H9 (cell line): ENCODE measurements around the gene SOCS4. TPM values are rescaled to one million over a fixed set of nuclear protein-coding genes. Genes with fewer than 3 reads are reported as not detected.

Source experiments
- DNase-seq: peaks from one replicate; pipeline ENCODE4 v3.0.0-alpha.2; 2017
- H2AFZ ChIP-seq: one replicate; pipeline ENCODE4 v1.6.1; 2013; ENCODE audit warnings: mild to moderate bottlenecking, low read length, control low read depth, moderate library complexity
- H2AK5ac ChIP-seq: 2 replicates; pipeline ENCODE4 v1.6.1; 2013; ENCODE audit warnings: low read length, control low read depth, mixed read lengths; ENCODE audit not compliant: insufficient read length
- H2BK120ac ChIP-seq: one replicate; pipeline ENCODE4 v1.6.1; 2013; ENCODE audit warnings: low read depth, mild to moderate bottlenecking, low read length, control low read depth, inconsistent platforms; ENCODE audit not compliant: poor library complexity, severe bottlenecking
- H2BK12ac ChIP-seq: 2 replicates; pipeline ENCODE4 v1.6.1; 2013; ENCODE audit warnings: low read length, control low read depth, mixed read lengths, low read depth; ENCODE audit not compliant: insufficient read length
- H2BK15ac ChIP-seq: 2 replicates; pipeline ENCODE4 v1.6.1; 2013; ENCODE audit warnings: low read depth, low read length, control low read depth
- H2BK20ac ChIP-seq: one replicate; pipeline ENCODE4 v1.6.1; 2013; ENCODE audit warnings: low read depth, mild to moderate bottlenecking, low read length, control low read depth, inconsistent platforms; ENCODE audit not compliant: poor library complexity, severe bottlenecking
- H2BK5ac ChIP-seq: 2 replicates; pipeline ENCODE4 v1.6.1; 2013; ENCODE audit warnings: low read length, control low read depth, mixed read lengths; ENCODE audit not compliant: insufficient read length
- H3K14ac ChIP-seq: 2 replicates; pipeline ENCODE4 v1.6.1; 2013; ENCODE audit warnings: low read length, control low read depth; ENCODE audit not compliant: insufficient read depth
- H3K18ac ChIP-seq: 2 replicates; pipeline ENCODE4 v1.6.1; 2013; ENCODE audit warnings: low read depth, mild to moderate bottlenecking, mixed read lengths, low read length, control low read depth; ENCODE audit not compliant: insufficient read length
- H3K23ac ChIP-seq: 2 replicates; pipeline ENCODE4 v1.6.1; 2013; ENCODE audit warnings: low read length, control low read depth, mixed read lengths, low read depth; ENCODE audit not compliant: insufficient read length
- H3K23me2 ChIP-seq: 2 replicates; pipeline ENCODE4 v1.6.1; 2013; ENCODE audit warnings: low read depth, mild to moderate bottlenecking, mixed read lengths, low read length, control low read depth; ENCODE audit not compliant: insufficient read length, poor library complexity, severe bottlenecking
- H3K27ac ChIP-seq: 2 replicates; pipeline ENCODE4 v1.5.1; 2013; ENCODE audit warnings: low read length, control low read depth, mixed read lengths, low read depth; ENCODE audit not compliant: insufficient read length
- H3K27me3 ChIP-seq: 2 replicates; pipeline ENCODE4 v1.6.1; 2013; ENCODE audit warnings: low read length, control low read depth, inconsistent platforms; ENCODE audit not compliant: insufficient read depth
- H3K4ac ChIP-seq: 2 replicates; pipeline ENCODE4 v1.6.1; 2013; ENCODE audit warnings: low read depth, mild to moderate bottlenecking, control low read depth, inconsistent platforms, low read length, moderate library complexity
- H3K4me1 ChIP-seq: 2 replicates; pipeline ENCODE4 v1.6.1; 2013; ENCODE audit warnings: low read length, control low read depth, inconsistent platforms; ENCODE audit not compliant: insufficient read depth
- H3K4me2 ChIP-seq: 2 replicates; pipeline ENCODE4 v1.6.1; 2013; ENCODE audit warnings: low read length, control low read depth, mixed read lengths; ENCODE audit not compliant: insufficient read length, insufficient read depth
- H3K56ac ChIP-seq: 2 replicates; pipeline ENCODE4 v1.6.1; 2013; ENCODE audit warnings: low read depth, mild to moderate bottlenecking, mixed read lengths, low read length, control low read depth; ENCODE audit not compliant: insufficient read length
- H3K79me1 ChIP-seq: 2 replicates; pipeline ENCODE4 v1.6.1; 2013; ENCODE audit warnings: low read depth, mild to moderate bottlenecking, moderate library complexity, low read length, control low read depth, inconsistent platforms; ENCODE audit not compliant: insufficient read depth, poor library complexity, severe bottlenecking
- H3K79me2 ChIP-seq: 2 replicates; pipeline ENCODE4 v1.6.1; 2013; ENCODE audit warnings: low read length, control low read depth, inconsistent platforms; ENCODE audit not compliant: insufficient read depth
- H3K9ac ChIP-seq: 2 replicates; pipeline ENCODE4 v1.6.1; 2013; ENCODE audit warnings: low read length, control low read depth, mixed read lengths; ENCODE audit not compliant: insufficient read length; ENCODE audit errors: extremely low read depth
- H3K9me3 ChIP-seq: one replicate; pipeline ENCODE4 v1.6.1; 2013; ENCODE audit warnings: low read depth, low read length, inconsistent platforms; ENCODE audit not compliant: control insufficient read depth
- H3T11ph ChIP-seq: one replicate; pipeline ENCODE4 v1.6.1; 2013; ENCODE audit warnings: mild to moderate bottlenecking, low read length, control low read depth, inconsistent platforms
- H4K20me1 ChIP-seq: one replicate; pipeline ENCODE4 v1.6.1; 2013; ENCODE audit not compliant: control insufficient read depth, insufficient read length, insufficient read depth
- H4K5ac ChIP-seq: 2 replicates; pipeline ENCODE4 v1.6.1; 2013; ENCODE audit warnings: low read depth, mild to moderate bottlenecking, mixed read lengths, low read length, control low read depth; ENCODE audit not compliant: insufficient read length
- H4K8ac ChIP-seq: replicated peaks from 2 replicates; pipeline ENCODE4 v1.6.1; 2013; ENCODE audit warnings: low read length, control low read depth, mixed read lengths, low read depth; ENCODE audit not compliant: insufficient read length
- H4K91ac ChIP-seq: 2 replicates; pipeline ENCODE4 v1.6.1; 2013; ENCODE audit warnings: low read depth, mild to moderate bottlenecking, moderate library complexity, mixed read lengths, low read length, control low read depth; ENCODE audit not compliant: insufficient read length
- H3K27ac Mint-ChIP-seq, 3 experiments: 2 replicates in 2 of 3; 3 replicates in 1 of 3; pipeline ENCODE4 v1.8.0; 2020 to 2021; ENCODE audit warnings: mixed read lengths in 3 of 3, mild to moderate bottlenecking in 1 of 3, moderate library complexity in 1 of 3
- H3K27me3 Mint-ChIP-seq: 2 replicates; pipeline ENCODE4 v1.8.0; 2021; ENCODE audit warnings: low read depth, mild to moderate bottlenecking, moderate library complexity, mixed read lengths
- H3K36me3 Mint-ChIP-seq, 3 experiments: 2 replicates in 2 of 3; 3 replicates in 1 of 3; pipeline ENCODE4 v1.8.0; 2020 to 2021; ENCODE audit warnings: low read depth in 3 of 3, mixed read lengths in 3 of 3; ENCODE audit not compliant: insufficient read depth in 1 of 3
- H3K4me1 Mint-ChIP-seq, 2 experiments: 2 replicates each; pipeline ENCODE4 v1.8.0; 2020; ENCODE audit warnings: mixed read lengths in 2 of 2
- H3K4me3 Mint-ChIP-seq, 2 experiments: 2 replicates in 1 of 2; 3 replicates in 1 of 2; pipeline ENCODE4 v1.8.0; 2020 to 2021; ENCODE audit warnings: mild to moderate bottlenecking in 2 of 2, mixed read lengths in 2 of 2, moderate library complexity in 1 of 2
- H3K9me3 Mint-ChIP-seq, 2 experiments: 2 replicates in 1 of 2; 3 replicates in 1 of 2; pipeline ENCODE4 v1.8.0; 2020; ENCODE audit warnings: mild to moderate bottlenecking in 2 of 2, mixed read lengths in 2 of 2, moderate library complexity in 1 of 2
- CTCF ChIP-seq: fragments of 200-600 bp; sonication (generic); conservative IDR thresholded peaks from 3 replicates; pipeline ENCODE4 v1.8.0; 2021; ENCODE audit warnings: antibody characterized with exemption, mild to moderate bottlenecking
- WGBS: extraction: QIAGEN DNeasy Blood & Tissue Kit; methylation state at CpG from one replicate; pipeline ENCODE4 v1.1.7; 2013; ENCODE audit warnings: missing lambda C conversion rate, low lambda C conversion rate, mixed read lengths; ENCODE audit not compliant: insufficient read length; ENCODE audit errors: extremely low coverage; 5-methylcytosine and 5-hydroxymethylcytosine counted together
- total RNA-seq: library from RNA; stranded (reverse); gene quantifications from 2 replicates; pipeline ENCODE4 v1.2.1, GENCODE V29; 2021

The SOCS4 gene
- total RNA-seq, 1 experiment from 2014 or later: 38.5 TPM

DNA sequence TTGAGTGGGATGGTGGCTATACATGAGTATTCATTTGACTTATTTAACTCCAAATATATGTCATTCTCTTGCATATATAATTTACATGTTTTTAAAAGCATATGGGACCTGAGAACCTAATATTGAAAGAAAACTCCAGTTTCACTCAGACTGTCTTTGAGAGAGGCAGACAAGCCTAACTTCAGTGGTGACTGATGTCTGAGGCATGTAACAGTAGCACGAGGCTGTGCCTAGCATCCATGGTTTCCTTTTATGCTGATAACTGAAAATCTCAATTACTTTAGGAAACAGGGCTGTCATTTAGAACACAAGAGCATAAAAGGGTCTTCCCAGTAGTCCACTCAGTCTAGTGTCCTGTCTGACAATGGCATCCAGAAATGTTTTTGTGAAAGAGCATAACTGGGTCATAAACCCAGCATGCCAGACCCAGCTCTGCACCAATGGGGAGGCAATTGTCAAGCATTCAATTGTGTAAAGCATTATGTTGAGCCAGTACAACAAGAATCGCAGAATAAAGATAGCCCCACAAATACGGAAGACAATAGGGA lies 48.7 kb downstream of the SOCS4 start:
- no peaks in the 10 kb centered on the region for H3K9me3 Mint-ChIP-seq
- no CpG with 5 or more reads among the region's 3 CpGs for WGBS
- H3K23me2 ChIP-seq: no peaks in the 10 kb centered on the region
- H3K23ac ChIP-seq: no peak overlapping the region
- no peaks in the 10 kb centered on the region for H3K79me2 ChIP-seq
- no peak overlapping the region for H4K91ac ChIP-seq
- no peaks in the 10 kb centered on the region for H3K9me3 ChIP-seq
- H2BK20ac ChIP-seq: no peak overlapping the region
- no peak overlapping the region for H2BK15ac ChIP-seq
- TF ChIP-seq CTCF: no peak
- no peaks in the 10 kb centered on the region for H3K79me1 ChIP-seq
- no peak overlapping the region for H3K27ac ChIP-seq
- no peak overlapping the region for H3K18ac ChIP-seq
- no peak overlapping the region for H3T11ph ChIP-seq
- no peaks in the 10 kb centered on the region for H3K36me3 Mint-ChIP-seq
- H3K4me1 ChIP-seq: no peaks in the 10 kb centered on the region; the same call in 1 of the 2 replicates
- no peak overlapping the region for H3K56ac ChIP-seq
- H2AK5ac ChIP-seq: no peak overlapping the region
- no peak overlapping the region for H4K5ac ChIP-seq
- no peaks in the 10 kb centered on the region for H3K27me3 Mint-ChIP-seq
- no peaks in the 10 kb centered on the region for H3K27me3 ChIP-seq
- no peak for DNase-seq
- H2AFZ ChIP-seq: no peak overlapping the region
- no peak overlapping the region for H3K4me3 Mint-ChIP-seq
- H4K8ac ChIP-seq: no peak overlapping the region
- peaks cover 12 to 13% of the 10 kb centered on the region in 2 experiments for H3K4me1 Mint-ChIP-seq
- no peak overlapping the region for H2BK12ac ChIP-seq
- no peaks in the 10 kb centered on the region for H4K20me1 ChIP-seq
- no peak overlapping the region for H3K4ac ChIP-seq
- H2BK5ac ChIP-seq: no peak overlapping the region
- no peak overlapping the region for H2BK120ac ChIP-seq
- H3K27ac Mint-ChIP-seq: peak overlapping the region in 1 of 3 experiments; percentile 4; a peak in 2 of 7 replicates
- no peak overlapping the region for H3K14ac ChIP-seq
- no peak overlapping the region for H3K9ac ChIP-seq
- H3K4me2 ChIP-seq: no peak overlapping the region
